WTC11 (cell line): Measurements from ENCODE around the gene PHF14. TPM values are rescaled to one million over a fixed set of nuclear protein-coding genes. Genes with fewer than 3 reads are reported as not detected.

ENCODE experiments used
- ATAC-seq: fragments of 200-7000 bp; cut with Tn5 transposase; 2 replicates; pipeline ENCODE4 v1.10.0; 2021; ENCODE audit warnings: mild to moderate bottlenecking, moderate library complexity
- CTCF ChIA-PET: fragments of 300-600 bp; sonication (Branson Sonifier 250); formaldehyde crosslinking; loops from one replicate; lab custom pipeline; 2021; ENCODE audit warnings: antibody characterized with exemption; lab: Charles Lee
- POLR2A ChIA-PET: fragments of 350-600 bp; sonication (Branson Sonifier 250); formaldehyde crosslinking; loops from one replicate; lab custom pipeline; 2021; ENCODE audit warnings: antibody characterized with exemption; lab: Charles Lee
- DNase-seq: peaks from one replicate; pipeline ENCODE4 v3.0.0; 2021; ENCODE audit warnings: low spot score
- H3K27ac Mint-ChIP-seq: 2 replicates; pipeline ENCODE4 v1.8.0; 2021; ENCODE audit warnings: mixed read lengths
- H3K27me3 Mint-ChIP-seq: 2 replicates; pipeline ENCODE4 v1.8.0; 2021; ENCODE audit warnings: low read depth, mild to moderate bottlenecking, moderate library complexity, mixed read lengths
- H3K36me3 Mint-ChIP-seq: 2 replicates; pipeline ENCODE4 v1.8.0; 2021; ENCODE audit warnings: mixed read lengths
- H3K4me1 Mint-ChIP-seq: 2 replicates; pipeline ENCODE4 v1.8.0; 2022; ENCODE audit warnings: mixed read lengths
- H3K4me3 Mint-ChIP-seq: 2 replicates; pipeline ENCODE4 v1.8.0; 2021; ENCODE audit warnings: mild to moderate bottlenecking, moderate library complexity, mixed read lengths
- H3K9me3 Mint-ChIP-seq: 2 replicates; pipeline ENCODE4 v1.8.0; 2021; ENCODE audit warnings: mixed read lengths
- ATF6 ChIP-seq: sonication (generic); formaldehyde crosslinking; IDR thresholded peaks from 2 replicates; pipeline ENCODE4 v1.8.1; 2023; ENCODE audit warnings: mild to moderate bottlenecking, missing genetic modification reagents
- CBFB ChIP-seq: sonication (generic); formaldehyde crosslinking; IDR thresholded peaks from 2 replicates; pipeline ENCODE4 v1.8.1; 2022; ENCODE audit warnings: mild to moderate bottlenecking, low read depth, missing genetic modification reagents
- E2F4 ChIP-seq: sonication (generic); formaldehyde crosslinking; IDR thresholded peaks from 2 replicates; pipeline ENCODE4 v1.8.1; 2022; ENCODE audit warnings: low read depth, mild to moderate bottlenecking, moderate library complexity, missing genetic modification reagents, borderline replicate concordance
- ERG ChIP-seq: fragments of 250-450 bp; sonication (Bioruptor Pico); IDR thresholded peaks from 2 replicates; pipeline ENCODE4 v1.8.0; 2021; ENCODE audit warnings: mild to moderate bottlenecking
- FOXJ3 ChIP-seq: sonication (generic); formaldehyde crosslinking; IDR thresholded peaks from 2 replicates; pipeline ENCODE4 v1.9.0; 2021; ENCODE audit warnings: missing genetic modification reagents, mild to moderate bottlenecking, borderline replicate concordance
- GABPB1 ChIP-seq: sonication (generic); formaldehyde crosslinking; IDR thresholded peaks from 2 replicates; pipeline ENCODE4 v1.8.1; 2023; ENCODE audit warnings: mild to moderate bottlenecking, missing genetic modification reagents
- HMGXB4 ChIP-seq: sonication (generic); formaldehyde crosslinking; IDR thresholded peaks from 2 replicates; pipeline ENCODE4 v1.8.1; 2023; ENCODE audit warnings: mild to moderate bottlenecking, moderate library complexity, missing genetic modification reagents
- MLX ChIP-seq: sonication (generic); formaldehyde crosslinking; IDR thresholded peaks from 2 replicates; pipeline ENCODE4 v1.8.1; 2023; ENCODE audit warnings: mild to moderate bottlenecking, missing genetic modification reagents, moderate library complexity
- MXD4 ChIP-seq: fragments of 250-450 bp; sonication (Bioruptor Pico); IDR thresholded peaks from 2 replicates; pipeline ENCODE4 v1.8.0; 2021; ENCODE audit warnings: mild to moderate bottlenecking, moderate library complexity, borderline replicate concordance
- MYBL2 ChIP-seq: sonication (generic); formaldehyde crosslinking; IDR thresholded peaks from 2 replicates; pipeline ENCODE4 v1.8.1; 2023; ENCODE audit warnings: mild to moderate bottlenecking, moderate library complexity, missing genetic modification reagents
- OVOL2 ChIP-seq: fragments of 250-450 bp; sonication (Bioruptor Pico); IDR thresholded peaks from 2 replicates; pipeline ENCODE4 v1.9.0; 2021; ENCODE audit warnings: mild to moderate bottlenecking, borderline replicate concordance
- PREB ChIP-seq: sonication (generic); formaldehyde crosslinking; IDR thresholded peaks from 2 replicates; pipeline ENCODE4 v1.8.1; 2022; ENCODE audit warnings: mild to moderate bottlenecking, missing genetic modification reagents, moderate library complexity, borderline replicate concordance
- RELA ChIP-seq: sonication (generic); formaldehyde crosslinking; IDR thresholded peaks from 2 replicates; pipeline ENCODE4 v1.8.1; 2022; ENCODE audit warnings: missing genetic modification reagents, mild to moderate bottlenecking, borderline replicate concordance
- SMAD4 ChIP-seq: sonication (generic); formaldehyde crosslinking; IDR thresholded peaks from 2 replicates; pipeline ENCODE4 v1.8.0; 2022; ENCODE audit warnings: mild to moderate bottlenecking, missing genetic modification reagents
- USF1 ChIP-seq: sonication (generic); formaldehyde crosslinking; IDR thresholded peaks from 2 replicates; pipeline ENCODE4 v1.8.0; 2022; ENCODE audit warnings: mild to moderate bottlenecking, missing genetic modification reagents
- USF2 ChIP-seq: sonication (generic); formaldehyde crosslinking; IDR thresholded peaks from 2 replicates; pipeline ENCODE4 v1.8.1; 2023; ENCODE audit warnings: mild to moderate bottlenecking, missing genetic modification reagents, moderate library complexity
- ZNF281 ChIP-seq: sonication (generic); formaldehyde crosslinking; IDR thresholded peaks from 2 replicates; pipeline ENCODE4 v1.8.0; 2023; ENCODE audit warnings: mild to moderate bottlenecking, missing genetic modification reagents
- ZNF671 ChIP-seq: fragments of 250-450 bp; sonication (Bioruptor Pico); IDR thresholded peaks from 2 replicates; pipeline ENCODE4 v1.8.0; 2021; ENCODE audit warnings: mild to moderate bottlenecking
- total RNA-seq: library from RNA; stranded (reverse); gene quantifications from 3 replicates; pipeline ENCODE4 v1.2.3, GENCODE V29; 2021

The PHF14 gene
- total RNA-seq, 1 experiment from 2014 or later, result 47.7 TPM

- TF ChIP-seq ERG (CRISPR knock-in tag) (no peak), MXD4 (CRISPR knock-in tag) (no peak)
- TF ChIP-seq, all 79 proteins: peak for 0
Observed at GRCh38 chr7:11005202-11005601, 31.5 kb downstream of the PHF14 start (continued).

- H3K36me3 Mint-ChIP-seq, result peaks cover 20% of the 10 kb centered on the region
- no peak overlapping the region for H3K4me3 Mint-ChIP-seq
- peaks cover 6% of the 10 kb centered on the region for H3K9me3 Mint-ChIP-seq
- DNase-seq (no peak), ATAC-seq (no peak)
- peak overlapping the region; percentile 39 for H3K27ac Mint-ChIP-seq
- ChIA-PET POLR2A (no interaction called here), CTCF (no interaction called here)
- TF ChIP-seq OVOL2 (CRISPR knock-in tag) (no peak), ZNF671 (CRISPR knock-in tag) (no peak), GABPB1 (CRISPR knock-in tag) (no peak), SMAD4 (no peak), ZNF281 (CRISPR knock-in tag) (no peak), FOXJ3 (CRISPR knock-in tag) (no peak), RELA (CRISPR knock-in tag) (no peak)
- H3K27me3 Mint-ChIP-seq, result no peaks in the 10 kb centered on the region
- no peaks in the 10 kb centered on the region for H3K4me1 Mint-ChIP-seq
Observed at GRCh38 chr7:11006291-11006690, 32.6 kb downstream of the PHF14 start.

- H3K36me3 Mint-ChIP-seq, result peaks cover 15% of the 10 kb centered on the region
- TF ChIP-seq E2F4 (no peak), MLX (no peak), ATF6 (CRISPR knock-in tag) (no peak), CBFB (CRISPR knock-in tag) (no peak), USF2 (CRISPR knock-in tag) (no peak), PREB (CRISPR knock-in tag) (no peak), USF1 (no peak), GABPB1 (CRISPR knock-in tag) (no peak), MYBL2 (CRISPR knock-in tag) (no peak), HMGXB4 (CRISPR knock-in tag) (no peak)
- no peaks in the 10 kb centered on the region for H3K9me3 Mint-ChIP-seq
- CTCF ChIA-PET, result no interaction called here
- H3K4me1 Mint-ChIP-seq, result no peaks in the 10 kb centered on the region
- H3K4me3 Mint-ChIP-seq, result no peak overlapping the region
- no peak for ATAC-seq
- POLR2A ChIA-PET, result no interaction called here
- no peak for DNase-seq
- H3K27ac Mint-ChIP-seq, result no peak overlapping the region
- H3K27me3 Mint-ChIP-seq, result no peaks in the 10 kb centered on the region
Observed at GRCh38 chr7:11009631-11010030, 36.0 kb downstream of the PHF14 start.
